T-helper 1 cell treated with Interleukin-12 subunit alpha and Interleukin-12 subunit beta and Interleukin-4 antibody, amounts not matched to agents 30 ng/mL and 1 ng/mL, for 36 hours (primary cell): ENCODE data around the gene SRCIN1. TPM values are rescaled to one million over a fixed set of nuclear protein-coding genes. Genes with fewer than 3 reads are reported as not detected.

Source experiments
- intact Hi-C: fragments of 100-400 bp; cut with micrococcal nuclease; formaldehyde crosslinking; loops from one replicate; pipeline ENCODE4 v1.15.1; 2024
- total RNA-seq: library from RNA; stranded (reverse); gene quantifications from 2 replicates; pipeline ENCODE4 v1.2.3, GENCODE V29; 2022

Gene SRCIN1
- total RNA-seq, 1 donor from 2014 or later = 0.42 TPM

DNA sequence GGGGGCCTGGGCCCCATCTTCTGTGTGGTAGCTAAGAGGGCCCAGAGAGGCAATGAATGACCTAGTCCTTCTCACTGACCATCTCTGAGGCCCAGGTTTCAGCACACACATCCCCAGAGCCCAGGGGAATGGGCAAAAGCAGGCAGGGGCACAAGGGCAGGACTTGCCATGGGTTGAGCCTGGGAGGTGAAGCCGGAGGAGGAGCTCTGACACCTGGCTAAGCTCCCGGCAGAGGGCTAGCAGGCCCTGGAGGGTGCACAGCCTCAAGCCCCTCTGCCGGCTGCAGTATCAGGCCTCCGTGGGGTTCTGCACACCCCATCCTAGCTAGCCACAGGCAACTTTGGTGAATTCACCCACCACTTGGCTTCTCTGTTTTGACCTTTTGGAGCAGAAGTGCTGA, 5.3 kb downstream of the SRCIN1 start:
- intact Hi-C loops = no loop called here

DNA sequence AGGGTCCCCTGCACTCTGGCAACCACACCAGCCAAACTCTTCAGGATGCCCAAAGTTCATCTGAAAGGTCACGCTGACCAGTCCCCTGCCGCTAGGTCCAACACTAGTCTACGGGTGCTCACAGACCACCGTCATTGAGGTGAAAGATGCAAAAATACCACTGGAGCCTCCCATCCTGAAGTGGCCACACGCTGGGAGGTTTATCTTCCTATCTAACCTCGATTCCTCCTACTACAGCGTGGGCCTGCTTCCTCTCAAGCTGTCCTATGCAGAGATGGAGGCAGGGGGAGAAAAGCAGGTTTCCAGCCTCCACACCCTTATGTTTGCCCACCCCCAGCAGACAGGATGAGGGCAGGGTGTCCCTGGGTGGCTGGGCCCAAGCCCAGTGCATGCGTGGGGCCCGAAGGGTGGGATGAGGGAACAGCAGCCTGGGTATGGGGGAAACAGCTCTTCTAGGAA, 6.3 kb downstream of the SRCIN1 start:
- intact Hi-C loops = loop anchor here (10.0 kb wide), 1 partner anchor 65 kb away; no protein-coding TSS in a partner anchor

DNA sequence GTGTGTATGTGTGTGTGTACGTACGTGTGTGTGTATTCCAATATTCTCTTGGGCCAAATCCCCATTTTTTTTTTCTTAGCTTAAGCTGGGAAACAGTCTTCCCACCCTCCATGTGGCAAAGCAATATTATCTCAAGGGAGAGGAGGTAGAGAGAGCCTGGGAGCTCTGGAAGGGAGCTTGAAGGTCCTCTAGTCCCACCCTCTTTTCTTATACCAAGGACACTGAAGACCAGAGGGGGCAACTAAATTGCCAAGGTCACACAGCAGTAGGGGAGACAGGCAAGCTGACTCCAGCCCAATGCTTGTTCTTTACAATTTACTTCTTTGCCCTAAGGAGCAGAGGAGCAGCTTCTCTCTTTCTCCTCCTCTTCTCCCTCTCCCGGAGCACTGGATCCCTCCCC, 6.8 kb downstream of the SRCIN1 start:
- intact Hi-C loops = loop anchor here (10.0 kb wide), 1 partner anchor 66 kb away; no protein-coding TSS in a partner anchor

DNA sequence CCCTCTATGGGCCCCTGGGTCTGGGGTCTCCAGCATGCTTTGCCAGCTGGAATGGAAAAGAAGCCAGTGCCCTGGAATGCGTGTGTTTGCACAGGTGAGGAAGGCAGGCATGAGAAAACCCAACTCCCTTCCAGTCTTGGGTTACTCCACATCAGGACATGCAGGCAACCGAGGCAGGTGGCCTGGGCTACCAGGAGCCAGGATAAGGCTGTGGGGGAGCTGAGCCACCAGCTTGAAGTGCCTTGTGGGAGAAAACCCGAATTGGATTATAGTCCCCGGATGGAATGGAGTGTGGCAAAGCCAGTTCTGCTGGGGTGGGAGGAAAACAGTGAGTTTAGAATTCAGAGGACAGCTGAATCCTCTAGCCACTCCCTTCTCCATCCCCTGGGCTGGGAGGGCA, 7.2 kb downstream of the SRCIN1 start:
- intact Hi-C loops = loop anchor here (10.0 kb wide), 1 partner anchor 66 kb away; no protein-coding TSS in a partner anchor

DNA sequence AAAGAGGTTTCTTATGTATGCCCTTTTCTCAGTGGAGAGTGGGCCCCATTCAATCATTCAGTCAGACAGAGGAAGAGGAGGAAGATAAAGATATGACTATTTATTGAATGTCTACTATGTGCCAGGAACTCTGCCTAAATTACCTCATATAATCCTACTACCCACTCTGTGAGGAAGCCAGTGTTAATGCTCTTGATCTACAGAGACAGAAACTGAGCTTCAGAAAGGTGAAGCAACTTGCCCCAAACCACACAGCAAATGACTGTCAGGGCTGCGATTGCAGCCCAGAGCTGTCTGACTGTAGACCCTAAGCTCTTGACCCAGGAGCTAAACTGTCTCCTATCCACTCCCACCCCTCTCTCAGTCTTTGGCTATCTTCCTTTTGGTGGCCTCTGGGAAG, 8.4 kb downstream of the SRCIN1 start:
- intact Hi-C loops = loop anchor here (10.0 kb wide), 1 partner anchor 67 kb away; no protein-coding TSS in a partner anchor

DNA sequence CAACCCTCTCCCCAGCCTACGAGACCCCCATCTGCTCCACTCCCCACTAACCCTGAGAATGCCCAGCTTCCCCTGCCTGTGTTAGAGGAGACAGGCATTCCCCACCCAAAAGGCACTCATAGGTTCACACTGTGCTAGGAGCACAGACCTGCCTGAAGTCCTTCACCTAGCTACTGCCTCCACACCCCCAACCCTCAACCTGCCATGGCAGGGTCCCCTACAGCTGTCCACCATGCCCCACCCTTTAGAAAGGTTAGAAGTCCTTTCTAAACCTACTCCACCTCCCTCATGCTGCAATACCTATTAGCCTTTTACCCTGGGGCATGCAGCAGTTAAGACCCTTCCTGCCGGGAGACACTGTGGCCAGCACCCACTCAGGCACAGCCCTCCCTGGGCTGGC, 9.1 kb downstream of the SRCIN1 start:
- intact Hi-C loops = loop anchor here (10.0 kb wide), 1 partner anchor 68 kb away; no protein-coding TSS in a partner anchor

DNA sequence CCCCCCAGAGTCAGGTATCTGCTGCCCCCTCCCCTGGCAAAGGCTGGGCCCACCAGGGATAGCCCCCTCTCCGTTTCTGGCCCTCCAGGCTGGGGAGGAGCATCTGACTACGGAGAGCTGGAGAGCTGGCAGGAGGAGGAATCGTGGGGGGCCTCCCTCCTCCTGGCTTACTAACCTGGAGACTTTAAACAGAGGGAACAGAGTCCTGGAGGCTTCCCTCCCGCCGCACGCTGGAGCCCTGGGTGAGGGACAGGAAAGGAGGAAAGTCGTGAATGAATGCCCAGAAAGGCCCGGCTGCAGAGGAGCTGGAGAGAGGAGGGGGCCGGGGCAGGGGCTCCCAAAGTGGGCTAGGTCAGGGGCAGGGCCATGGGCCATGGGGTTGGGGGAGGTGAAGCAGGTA, 9.9 kb downstream of the SRCIN1 start:
- intact Hi-C loops = loop anchor here (10.0 kb wide), 1 partner anchor 69 kb away; no protein-coding TSS in a partner anchor

DNA sequence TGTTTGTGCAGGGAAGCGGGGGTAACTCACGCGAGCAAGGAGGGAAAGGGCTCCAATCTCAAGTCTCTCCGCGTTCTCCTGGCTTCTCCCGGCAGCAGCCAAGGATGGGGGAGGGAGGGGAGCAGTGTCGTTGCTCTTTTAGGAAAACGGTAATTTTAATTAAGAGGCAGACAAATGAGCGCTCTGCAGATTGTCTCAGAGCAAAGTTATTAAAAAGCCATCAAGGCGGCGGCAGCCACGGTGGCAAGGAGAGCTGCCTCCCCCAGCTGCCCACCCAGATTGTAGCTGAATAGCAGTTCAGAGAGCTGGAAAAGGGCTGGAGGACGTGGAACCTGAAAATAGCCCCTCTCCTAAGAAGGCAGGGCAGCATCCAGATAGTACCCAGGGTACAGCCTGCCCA, 11.6 kb downstream of the SRCIN1 start:
- intact Hi-C loops = loop anchor here (5.0 to 10.0 kb wide), 2 partner anchors 33 to 71 kb away; no protein-coding TSS in a partner anchor

DNA sequence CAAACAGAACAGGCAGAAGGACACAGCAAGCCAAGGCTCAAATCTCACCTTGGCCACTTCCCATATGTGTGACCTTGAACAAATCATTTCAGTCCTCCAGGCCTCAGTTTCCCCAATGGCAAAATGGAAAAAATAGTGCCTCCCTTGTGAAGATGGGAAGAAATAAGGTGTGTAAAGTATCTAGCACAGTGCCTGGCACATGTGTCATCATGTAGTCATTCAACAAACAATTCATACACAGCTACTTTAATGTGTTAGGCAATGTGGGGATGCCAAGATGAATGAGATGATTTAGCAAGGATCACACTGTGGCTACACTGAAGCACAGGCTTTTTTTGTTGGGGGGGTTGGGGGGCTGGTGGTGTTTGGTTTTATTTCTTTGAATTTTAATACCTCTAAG, 13.3 kb downstream of the SRCIN1 start:
- intact Hi-C loops = loop anchor here (1.0 to 10.0 kb wide), 3 partner anchors 8 to 72 kb away; no protein-coding TSS in a partner anchor

DNA sequence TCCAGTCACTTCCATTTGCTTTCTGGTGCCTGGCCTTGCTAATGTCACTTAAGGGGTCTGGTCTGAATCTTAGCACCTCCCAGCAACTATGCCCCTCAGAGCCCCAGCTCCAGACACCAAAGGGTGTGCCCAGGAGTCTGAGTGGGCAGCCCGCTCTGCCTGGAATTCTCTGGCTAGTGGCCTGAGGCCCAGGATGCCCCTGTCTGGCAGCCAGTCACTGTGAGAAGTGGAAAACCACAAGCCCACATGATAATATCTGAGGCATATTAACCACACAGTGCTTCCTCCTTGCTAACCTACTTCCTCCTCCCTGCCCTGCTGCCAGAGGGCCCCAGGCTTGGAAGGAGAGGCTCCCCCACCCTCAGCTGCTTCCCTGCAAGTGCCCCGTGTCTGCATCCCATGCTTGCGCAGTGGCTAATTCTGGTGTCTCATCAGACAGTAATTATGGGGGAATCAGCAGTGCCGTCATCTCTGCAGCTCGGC, 14.0 kb downstream of the SRCIN1 start:
- intact Hi-C loops = loop anchor here (1.0 to 10.0 kb wide), 3 partner anchors 7 to 73 kb away; no protein-coding TSS in a partner anchor

DNA sequence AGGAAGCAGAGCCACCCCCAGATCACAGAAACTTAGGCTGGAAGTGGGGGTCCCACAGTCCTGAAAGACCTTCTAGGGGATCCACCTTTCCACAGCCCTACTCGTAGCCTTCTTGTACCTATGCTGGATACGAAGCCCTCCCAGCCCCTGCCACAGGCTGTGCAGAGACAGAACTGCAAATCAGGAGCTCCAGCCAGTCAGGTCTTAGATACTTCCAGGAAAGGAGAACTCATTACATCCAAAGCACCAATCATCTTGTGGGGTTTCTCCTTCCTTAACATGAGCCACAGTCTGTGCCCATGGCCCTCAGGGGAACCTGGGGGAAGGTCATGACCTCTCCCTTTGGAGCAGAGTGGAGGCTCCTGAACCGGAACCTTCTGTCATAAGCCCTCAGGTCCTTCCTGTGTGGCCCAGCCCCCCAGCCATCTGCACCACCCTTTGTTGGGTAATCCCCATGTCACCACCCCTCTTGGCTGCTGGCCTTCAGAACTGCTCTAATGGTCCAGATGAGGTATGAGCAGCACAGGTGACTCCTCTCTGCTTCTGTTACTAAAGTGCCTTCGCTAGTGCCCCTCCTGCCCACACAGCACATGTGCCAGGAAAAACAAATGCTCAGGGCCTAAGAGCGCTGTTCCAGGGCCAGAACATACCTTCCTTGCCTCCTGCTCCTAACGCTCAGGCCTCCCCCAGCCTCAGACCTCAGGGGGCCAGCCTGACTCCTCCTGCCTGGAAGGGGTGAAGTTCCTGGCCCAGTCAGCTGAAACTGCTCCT, 14.6 kb downstream of the SRCIN1 start:
- intact Hi-C loops = loop anchor here (5.0 to 10.0 kb wide), 2 partner anchors 36 to 74 kb away; no protein-coding TSS in a partner anchor

DNA sequence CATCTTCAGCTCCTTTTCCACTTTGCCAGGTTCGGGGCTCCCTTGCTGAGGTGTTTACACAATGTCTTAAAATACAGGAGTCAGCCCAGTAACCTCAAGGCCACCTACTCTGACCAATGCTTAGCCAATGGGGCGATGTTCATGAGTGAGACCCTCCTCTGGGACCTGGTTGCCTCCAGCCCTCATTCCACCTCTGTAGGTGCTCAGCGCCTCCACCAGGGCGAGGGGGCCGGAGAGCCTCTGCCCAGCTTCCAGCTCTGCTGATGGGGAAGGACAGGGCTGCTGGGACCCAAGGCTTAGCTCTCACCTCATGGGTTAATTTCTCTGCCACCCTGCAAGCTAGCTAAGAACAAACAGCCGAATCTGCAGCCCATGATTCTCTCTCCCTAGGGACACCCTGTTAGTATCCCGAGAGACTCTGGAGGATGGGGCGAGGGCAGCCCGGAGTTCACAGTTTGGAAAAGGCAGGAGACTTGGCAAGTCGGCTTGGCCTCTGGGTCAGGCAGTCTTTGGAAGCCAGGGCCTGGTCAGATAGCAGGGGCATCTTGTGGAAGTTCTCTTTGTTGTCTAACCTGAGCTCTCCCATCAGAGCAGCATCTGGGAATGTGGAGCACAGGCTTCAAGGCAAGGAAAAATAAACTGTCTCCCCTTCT, 16.2 kb downstream of the SRCIN1 start:
- intact Hi-C loops = loop anchor here (5.0 to 10.0 kb wide), 2 partner anchors 38 to 75 kb away; no protein-coding TSS in a partner anchor

DNA sequence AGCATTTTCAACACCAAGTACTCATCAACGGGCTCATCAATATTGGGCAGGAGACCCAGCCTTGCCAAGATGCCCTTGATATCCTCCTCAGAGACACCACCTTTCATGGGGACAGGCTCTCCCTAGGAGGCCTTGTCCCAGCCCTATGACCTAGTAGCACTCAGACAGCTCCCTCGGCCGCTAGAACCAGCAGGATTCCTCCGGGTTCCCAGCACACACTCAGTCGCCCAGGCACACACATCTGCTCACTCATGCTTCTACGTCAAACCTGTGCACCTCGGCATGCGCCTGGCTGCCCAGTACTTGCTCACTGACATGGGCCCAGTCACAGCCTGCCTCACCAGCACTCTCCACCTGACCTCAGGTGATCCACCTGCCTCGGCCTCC, 17.0 kb downstream of the SRCIN1 start:
- intact Hi-C loops = no loop called here

DNA sequence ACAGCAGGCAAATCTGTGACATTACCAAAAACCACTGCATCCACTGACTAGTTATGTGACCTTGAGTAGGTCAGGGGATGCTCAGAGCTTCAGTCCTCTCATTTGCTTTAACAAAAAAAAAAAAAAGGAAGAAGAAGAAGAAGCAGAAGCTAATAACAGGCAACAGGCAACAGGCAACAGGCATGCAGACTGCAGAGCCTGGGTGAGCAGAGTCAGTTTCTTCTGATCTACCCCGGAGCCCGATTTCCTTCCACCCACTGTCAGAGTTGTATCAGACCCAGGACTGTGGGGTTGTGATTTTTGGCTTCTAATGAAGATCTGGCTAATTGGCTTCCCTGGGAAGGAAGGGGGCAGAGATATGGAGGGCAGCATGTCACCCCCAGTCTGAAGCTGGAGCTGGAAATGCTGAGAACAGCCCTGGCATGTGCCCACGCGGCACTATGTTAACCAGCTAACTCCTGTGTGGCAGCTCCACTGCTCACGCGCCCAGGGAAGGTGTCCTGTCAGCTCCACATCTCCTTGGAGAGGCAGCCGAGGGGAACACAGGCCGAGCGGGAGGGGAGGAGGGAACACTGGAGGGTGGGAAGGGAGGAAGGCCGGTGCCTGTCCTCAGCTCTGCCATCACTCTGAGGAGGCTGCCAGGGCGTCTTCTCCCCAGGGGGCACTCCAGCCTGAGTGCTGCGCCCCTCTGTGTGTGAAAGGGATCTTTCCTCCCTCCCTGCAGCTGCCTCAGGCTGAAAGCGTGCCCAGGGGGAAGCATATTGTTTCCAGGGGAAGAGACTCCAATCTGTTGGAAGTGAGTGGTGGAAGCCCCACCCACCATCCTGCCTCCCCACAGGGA, 17.6 kb downstream of the SRCIN1 start:
- intact Hi-C loops = no loop called here

DNA sequence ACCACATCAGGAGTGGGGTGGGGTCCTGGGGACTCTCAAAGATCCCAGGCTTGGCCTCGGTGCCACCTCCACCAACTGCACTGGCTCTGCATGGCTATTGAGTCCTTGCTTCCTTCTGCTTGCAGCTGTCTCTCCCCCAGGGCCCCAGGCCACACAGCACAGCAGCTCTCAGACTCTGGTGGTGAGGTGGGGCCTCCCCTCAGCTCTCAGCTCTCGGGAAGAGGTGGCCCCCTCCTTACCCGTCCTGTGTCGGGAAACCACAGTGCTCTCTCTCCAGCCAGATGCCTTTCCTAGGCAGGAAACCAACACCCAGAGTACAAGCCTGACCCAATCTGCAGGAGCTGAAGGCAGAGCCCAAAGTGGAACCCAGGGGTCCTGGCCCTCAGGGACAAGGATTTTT, 18.5 kb downstream of the SRCIN1 start:
- intact Hi-C loops = no loop called here

DNA sequence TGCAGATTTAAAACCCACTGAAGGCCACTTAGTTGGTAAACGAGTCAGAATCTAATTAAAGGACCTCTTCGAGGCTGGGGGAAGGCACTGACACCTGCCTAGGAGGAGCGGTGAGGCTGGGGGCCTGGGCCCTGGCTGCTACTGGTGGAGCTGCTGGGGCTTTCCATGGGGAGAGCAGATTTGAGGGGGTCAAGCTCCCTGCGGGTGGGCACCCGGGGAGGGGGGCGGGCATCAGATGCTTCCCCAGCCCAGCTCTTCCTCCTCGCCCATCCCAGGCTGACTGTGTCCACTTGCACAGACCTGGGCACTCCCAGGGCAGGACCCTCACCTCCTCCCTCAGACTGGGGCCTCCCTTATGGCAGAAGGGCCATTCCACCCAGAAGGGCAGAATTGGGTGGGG, 19.0 kb downstream of the SRCIN1 start:
- intact Hi-C loops = no loop called here

DNA sequence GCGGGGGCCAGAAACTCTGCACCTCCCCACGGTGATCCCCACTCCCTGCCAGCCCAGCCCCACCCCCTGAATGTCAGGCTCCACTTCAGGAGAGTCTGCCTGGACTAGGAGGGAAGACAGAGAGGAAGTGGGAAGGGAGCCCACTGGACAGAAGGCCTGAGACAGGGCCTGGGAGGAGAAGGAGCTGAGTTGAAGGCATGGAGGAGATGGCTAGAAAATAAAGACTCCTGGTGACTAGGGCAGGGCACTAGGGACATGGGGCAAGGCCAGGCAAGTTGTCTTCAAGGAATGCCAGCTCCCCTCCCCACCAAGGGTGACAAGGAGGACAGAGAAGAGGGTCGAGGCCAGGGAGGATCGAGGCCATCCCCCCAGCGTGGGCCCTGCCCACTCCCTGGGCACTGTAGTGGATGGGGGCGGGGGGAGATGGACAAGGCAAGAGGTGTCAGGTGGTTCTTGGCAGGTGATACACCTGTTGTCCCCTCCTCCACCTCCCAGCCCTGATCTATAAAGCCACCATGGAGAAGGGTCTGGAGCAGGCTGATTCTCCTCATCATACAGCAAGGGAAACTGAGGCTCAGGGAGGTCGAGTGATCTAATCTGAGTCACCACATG, 19.7 kb downstream of the SRCIN1 start:
- intact Hi-C loops = no loop called here

DNA sequence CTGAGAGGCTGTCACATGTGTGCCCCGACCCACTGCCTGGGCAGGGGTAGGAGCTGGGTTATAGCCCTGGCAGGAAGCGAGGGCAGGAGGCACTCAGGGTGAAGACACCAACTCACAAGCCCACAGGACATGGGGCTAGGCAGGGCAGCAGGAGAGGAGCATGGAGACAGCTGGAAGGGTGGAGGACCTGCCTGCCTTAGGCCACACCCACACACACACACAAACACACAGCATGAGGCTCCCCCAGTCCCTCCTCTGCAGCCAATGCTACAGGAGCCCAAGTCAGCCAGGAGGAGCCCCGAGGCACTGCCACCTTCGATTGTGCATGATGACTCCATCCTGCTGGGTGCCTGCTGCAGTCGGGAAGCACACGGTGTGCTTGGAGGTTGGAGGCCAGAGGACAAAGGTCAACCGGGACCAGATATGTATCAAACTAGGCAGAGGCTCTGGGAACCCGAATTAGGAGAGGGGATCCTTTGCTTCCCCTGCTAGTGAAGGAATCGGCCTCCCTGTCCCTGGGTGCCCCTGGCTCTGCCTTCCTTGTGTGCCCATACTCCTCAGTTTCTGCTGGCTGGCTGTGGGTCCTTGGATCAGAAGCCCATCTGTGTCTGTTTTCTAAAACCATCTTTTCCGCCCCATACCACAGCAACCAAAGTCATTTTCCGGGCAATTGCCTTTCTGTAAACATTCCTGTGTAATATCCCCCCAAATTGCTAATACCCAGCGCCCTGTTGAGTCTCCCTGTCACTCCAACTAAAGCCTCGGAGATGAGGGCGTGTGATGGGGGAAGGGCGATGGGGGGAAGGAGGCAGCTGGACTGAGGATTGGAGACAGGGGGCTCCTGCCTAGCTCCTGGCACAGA, 20.5 kb downstream of the SRCIN1 start:
- intact Hi-C loops = no loop called here

DNA sequence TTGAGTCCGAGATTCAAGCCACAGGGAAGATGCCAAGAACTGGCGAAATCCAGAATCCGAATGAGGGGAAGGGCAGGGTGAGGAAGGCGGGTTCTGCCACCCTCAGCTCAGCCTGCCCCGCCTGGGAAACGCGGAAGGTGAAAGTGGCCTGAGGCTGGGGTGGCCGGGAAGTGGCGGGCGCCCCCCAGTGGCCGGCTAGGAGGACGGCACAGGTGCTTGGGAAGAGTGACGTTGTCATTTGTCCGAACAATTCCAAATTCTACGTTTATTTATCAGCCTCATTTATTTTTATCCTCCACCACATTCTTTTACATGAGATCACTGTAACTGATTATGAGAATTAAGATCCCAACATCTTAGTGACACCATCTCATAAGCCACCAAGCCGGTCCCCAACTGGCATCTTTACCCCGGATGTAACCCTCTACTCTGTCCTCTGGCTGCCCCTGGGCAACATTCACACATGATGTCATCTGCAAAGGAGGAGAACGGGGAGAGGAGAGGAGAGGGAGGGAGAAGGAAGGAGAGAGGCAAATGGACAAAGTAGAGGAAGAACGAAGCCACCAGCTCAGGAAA, 21.3 kb downstream of the SRCIN1 start:
- intact Hi-C loops = loop anchor here (1.0 kb wide), 3 partner anchors 8 to 92 kb away; no protein-coding TSS in a partner anchor
